OCI-LY7 (cell line): ENCODE measurements around the gene CPNE4. TPM values are rescaled to one million over a fixed set of nuclear protein-coding genes. Genes with fewer than 3 reads are reported as not detected.

Experiments
- BruUV-seq: library from RNA; stranded (reverse); fragments of 400-500 nt; replicated peaks from 2 replicates; lab custom pipeline; 2021; lab: Mats Ljungman, UMichigan
- CTCF ChIA-PET: fragments of 300-600 bp; sonication (Branson Sonifier 250); formaldehyde crosslinking; loops from one replicate; lab custom pipeline; 2022; ENCODE audit warnings: antibody characterized with exemption; ENCODE audit not compliant: unreplicated experiment; lab: Charles Lee
- POLR2A ChIA-PET: fragments of 300-600 bp; sonication (Branson Sonifier 250); formaldehyde crosslinking; loops from one replicate; lab custom pipeline; 2022; ENCODE audit warnings: antibody characterized with exemption; lab: Charles Lee
- DNase-seq: peaks from one replicate; pipeline ENCODE4 v3.0.0-alpha.2; 2015; ENCODE audit warnings: low spot score
- H2AFZ ChIP-seq: fragments of 200-600 bp; sonication (generic), shearing (Covaris generic); 2 replicates; pipeline ENCODE4 v1.6.1; 2014; ENCODE audit warnings: mild to moderate bottlenecking, antibody characterized with exemption, low read length, moderate library complexity
- H3K27ac ChIP-seq: fragments of 200-600 bp; sonication (generic); 2 replicates; pipeline ENCODE4 v1.5.1; 2014; ENCODE audit warnings: mixed run types, low read depth, mild to moderate bottlenecking, moderate library complexity, low read length, inconsistent platforms; ENCODE audit not compliant: poor library complexity, severe bottlenecking
- H3K36me3 ChIP-seq: fragments of 200-600 bp; sonication (generic); 2 replicates; pipeline ENCODE4 v1.6.1; 2014; ENCODE audit warnings: mild to moderate bottlenecking, antibody characterized with exemption, low read length, moderate library complexity, mixed read lengths; ENCODE audit not compliant: insufficient read depth
- H3K4me1 ChIP-seq: fragments of 200-600 bp; sonication (generic); 2 replicates; pipeline ENCODE4 v1.5.1; 2014; ENCODE audit warnings: mild to moderate bottlenecking, low read length; ENCODE audit not compliant: insufficient read depth, poor library complexity, severe bottlenecking
- H3K4me2 ChIP-seq: fragments of 200-600 bp; sonication (generic); 2 replicates; pipeline ENCODE4 v1.6.1; 2014; ENCODE audit warnings: mild to moderate bottlenecking, low read length
- H3K4me3 ChIP-seq: fragments of 200-600 bp; sonication (generic); 2 replicates; pipeline ENCODE4 v1.5.1; 2014; ENCODE audit warnings: mild to moderate bottlenecking, low read depth, low read length; ENCODE audit not compliant: poor library complexity, severe bottlenecking
- H3K79me2 ChIP-seq: fragments of 200-600 bp; sonication (generic); 2 replicates; pipeline ENCODE4 v1.6.1; 2016; ENCODE audit warnings: low read depth, mild to moderate bottlenecking, low read length, moderate library complexity, mixed read lengths; ENCODE audit not compliant: insufficient read depth
- H3K9me2 ChIP-seq: fragments of 200-600 bp; sonication (generic); 2 replicates; pipeline ENCODE4 v1.6.1; 2016; ENCODE audit warnings: mild to moderate bottlenecking, low read length, mixed read lengths; ENCODE audit not compliant: insufficient read depth
- H3K9me3 ChIP-seq: fragments of 200-600 bp; sonication (generic); 2 replicates; pipeline ENCODE4 v1.6.1; 2014; ENCODE audit warnings: mild to moderate bottlenecking, mixed run types, low read length, mixed read lengths
- H4K20me1 ChIP-seq: fragments of 200-600 bp; sonication (generic); 2 replicates; pipeline ENCODE4 v1.6.1; 2014; ENCODE audit warnings: mild to moderate bottlenecking, antibody characterized with exemption, low read length, moderate library complexity, mixed read lengths; ENCODE audit not compliant: insufficient read depth
- EZH2phosphoT487 ChIP-seq: fragments of 200-600 bp; sonication (generic); IDR thresholded peaks from 2 replicates; pipeline ENCODE4 v1.6.1; 2018; ENCODE audit warnings: low read depth, borderline replicate concordance, mild to moderate bottlenecking, mixed run types, antibody characterized with exemption, low read length, moderate library complexity, mixed read lengths
- intact Hi-C: fragments of 100-400 bp; cut with micrococcal nuclease; formaldehyde crosslinking; loops from one replicate; pipeline ENCODE4 v1.10.0; 2022; ENCODE audit not compliant: unreplicated experiment
- total RNA-seq, 2 experiments: library from RNA; depleted of rRNA in 1 of 2; stranded (reverse); fragments of >200 nt in 1 of 2; shearing (Covaris generic) in 1 of 2; gene quantifications; 2 replicates each; pipeline ENCODE4 v1.2.3, GENCODE V29; 2014 to 2022
- TF ChIP-seq, protein P1 (sequence below): fragments of 200-600 bp; sonication (generic); conservative IDR thresholded peaks from 2 replicates; pipeline ENCODE4 v1.5.1; 2014; ENCODE audit warnings: mild to moderate bottlenecking, antibody characterized with exemption, low read length, moderate library complexity, mixed read lengths

The CPNE4 gene
- total RNA-seq, 2 experiments from 2014 or later = not detected

- no peak for DNase-seq
Measured at GRCh38 chr3:131538968-131539367, 495.8 kb downstream of the CPNE4 start.

GRCh38 chr3:131537531-131537930 is 497.3 kb downstream of the CPNE4 start:
- no peaks in the 10 kb centered on the region for H3K9me3 ChIP-seq
- H3K4me1 ChIP-seq = no peaks in the 10 kb centered on the region
- no peak overlapping the region for H3K27ac ChIP-seq
- no peaks in the 10 kb centered on the region for H3K36me3 ChIP-seq
- no peak overlapping the region for H2AFZ ChIP-seq
- no peak overlapping the region for H3K4me2 ChIP-seq
- no peak for DNase-seq
- H4K20me1 ChIP-seq = no peaks in the 10 kb centered on the region
- no peaks in the 10 kb centered on the region for H3K79me2 ChIP-seq
- no peak overlapping the region for H3K4me3 ChIP-seq
- TF ChIP-seq EZH2phosphoT487 = no peak
- TF ChIP-seq, protein P1, sequence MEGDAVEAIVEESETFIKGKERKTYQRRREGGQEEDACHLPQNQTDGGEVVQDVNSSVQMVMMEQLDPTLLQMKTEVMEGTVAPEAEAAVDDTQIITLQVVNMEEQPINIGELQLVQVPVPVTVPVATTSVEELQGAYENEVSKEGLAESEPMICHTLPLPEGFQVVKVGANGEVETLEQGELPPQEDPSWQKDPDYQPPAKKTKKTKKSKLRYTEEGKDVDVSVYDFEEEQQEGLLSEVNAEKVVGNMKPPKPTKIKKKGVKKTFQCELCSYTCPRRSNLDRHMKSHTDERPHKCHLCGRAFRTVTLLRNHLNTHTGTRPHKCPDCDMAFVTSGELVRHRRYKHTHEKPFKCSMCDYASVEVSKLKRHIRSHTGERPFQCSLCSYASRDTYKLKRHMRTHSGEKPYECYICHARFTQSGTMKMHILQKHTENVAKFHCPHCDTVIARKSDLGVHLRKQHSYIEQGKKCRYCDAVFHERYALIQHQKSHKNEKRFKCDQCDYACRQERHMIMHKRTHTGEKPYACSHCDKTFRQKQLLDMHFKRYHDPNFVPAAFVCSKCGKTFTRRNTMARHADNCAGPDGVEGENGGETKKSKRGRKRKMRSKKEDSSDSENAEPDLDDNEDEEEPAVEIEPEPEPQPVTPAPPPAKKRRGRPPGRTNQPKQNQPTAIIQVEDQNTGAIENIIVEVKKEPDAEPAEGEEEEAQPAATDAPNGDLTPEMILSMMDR = no peak
- CTCF ChIA-PET = no interaction called here
- POLR2A ChIA-PET = no interaction called here
- H3K9me2 ChIP-seq = no peaks in the 10 kb centered on the region
- BruUV-seq = no TSS peak
- intact Hi-C loops = no loop called here

More at GRCh38 chr3:131538968-131539367, 495.8 kb downstream of the CPNE4 start:
- H3K79me2 ChIP-seq = no peaks in the 10 kb centered on the region
- no peaks in the 10 kb centered on the region for H3K4me1 ChIP-seq
- no peaks in the 10 kb centered on the region for H3K9me2 ChIP-seq
- no TSS peak for BruUV-seq
- no peak overlapping the region for H3K4me3 ChIP-seq
- H3K27ac ChIP-seq = no peak overlapping the region
- CTCF ChIA-PET = no interaction called here
- no peaks in the 10 kb centered on the region for H4K20me1 ChIP-seq
- intact Hi-C loops = no loop called here
- H2AFZ ChIP-seq = no peak overlapping the region
- no peaks in the 10 kb centered on the region for H3K36me3 ChIP-seq
- H3K9me3 ChIP-seq = no peaks in the 10 kb centered on the region
- POLR2A ChIA-PET = no interaction called here
- H3K4me2 ChIP-seq = no peak overlapping the region
- TF ChIP-seq, protein P1 = no peak
- TF ChIP-seq EZH2phosphoT487 = no peak

GRCh38 chr3:131535596-131535995 is 499.2 kb downstream of the CPNE4 start:
- Histone ChIP-seq H3K79me2 (no peaks in the 10 kb centered on the region), H3K4me3 (no peak overlapping the region), H4K20me1 (no peaks in the 10 kb centered on the region), H3K9me3 (no peaks in the 10 kb centered on the region), H3K9me2 (no peaks in the 10 kb centered on the region), H3K36me3 (no peaks in the 10 kb centered on the region), H3K27ac (no peak overlapping the region), H2AFZ (no peak overlapping the region), H3K4me1 (no peaks in the 10 kb centered on the region), H3K4me2 (no peak overlapping the region)
- ChIA-PET POLR2A (no interaction called here), CTCF (no interaction called here)
- TF ChIP-seq, protein P1 = no peak
- no peak for TF ChIP-seq EZH2phosphoT487
- no TSS peak for BruUV-seq
- no peak for DNase-seq
- intact Hi-C loops = no loop called here
